ENCODE results near the gene FAM234A.

The FAM234A gene

DNA sequence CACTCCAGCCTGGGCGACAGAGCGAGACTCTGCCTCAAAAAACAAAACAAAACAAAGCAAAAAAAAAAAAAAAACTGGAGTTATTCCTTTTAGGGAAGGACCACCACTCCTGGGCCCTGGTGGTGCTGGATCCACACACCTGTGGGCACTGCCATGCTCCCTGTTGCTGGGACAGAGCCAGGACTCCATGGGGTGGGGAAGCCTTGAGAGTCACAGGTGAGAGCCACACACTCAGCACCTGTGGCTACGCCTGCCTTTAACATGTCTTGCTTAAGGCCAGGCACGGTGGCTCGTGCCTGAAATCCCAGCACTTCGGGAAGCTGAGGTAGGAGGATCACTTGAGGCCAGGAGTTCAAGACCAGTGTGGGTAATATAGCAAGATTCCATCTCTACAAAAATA, 66.6 kb downstream of the FAM234A start:
- DNase-seq = no peak

DNA sequence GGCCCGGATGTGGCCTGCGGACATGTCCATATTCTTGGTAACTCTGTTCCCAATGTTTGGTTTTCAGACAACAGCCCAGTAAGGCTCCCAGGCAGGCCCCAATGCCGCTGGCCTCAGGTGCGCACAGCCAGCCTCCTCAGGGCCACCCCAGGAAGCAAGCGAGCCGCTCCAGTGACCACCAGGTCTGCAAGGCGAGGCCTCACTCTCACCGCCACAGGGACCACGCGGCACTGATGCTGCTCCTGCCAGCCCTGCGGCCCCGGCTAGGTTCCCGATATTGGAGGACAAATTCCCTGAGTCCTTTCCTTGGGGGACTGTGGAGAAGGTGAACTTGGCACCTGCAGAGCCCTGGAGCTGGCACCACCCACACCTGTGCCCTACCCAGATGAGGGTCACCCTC, 67.3 kb downstream of the FAM234A start:
- DNase-seq = no peak

DNA sequence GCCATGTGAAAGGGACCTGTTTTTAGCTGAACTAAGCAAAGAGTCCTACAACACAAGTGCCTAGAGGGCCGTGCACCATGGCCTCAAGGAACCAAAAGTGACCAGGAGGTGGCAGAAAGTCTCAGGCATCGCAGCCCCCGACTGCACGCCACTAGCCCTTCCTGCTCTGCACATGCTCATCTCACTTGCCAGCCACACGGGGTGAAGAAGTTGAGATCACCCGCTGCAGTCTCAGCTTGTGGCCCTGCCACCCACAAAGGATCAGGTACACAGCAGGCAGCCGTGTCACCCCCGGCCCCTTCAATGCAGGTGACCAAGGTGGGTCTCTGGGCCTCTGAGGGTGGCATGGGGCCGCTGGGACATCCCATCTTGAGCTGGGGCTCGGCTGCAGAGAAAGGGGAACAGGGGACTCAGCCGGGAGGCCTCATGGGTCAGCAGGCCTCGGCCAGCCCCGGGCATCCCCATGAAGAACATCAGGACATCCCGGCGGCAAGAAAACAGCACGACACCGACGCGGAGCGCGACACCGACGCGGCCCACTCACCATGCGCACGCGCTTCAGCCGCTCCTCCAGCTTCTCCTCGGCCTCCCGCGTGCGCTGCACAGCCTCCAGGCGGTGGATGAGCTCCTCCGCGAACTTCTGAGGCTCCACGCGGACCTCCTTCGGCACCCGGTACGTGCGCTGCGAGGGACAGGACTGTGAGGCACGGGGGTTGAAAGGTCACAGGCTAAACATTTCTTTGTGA, 69.3 kb downstream of the FAM234A start:
- no peak for DNase-seq

DNA sequence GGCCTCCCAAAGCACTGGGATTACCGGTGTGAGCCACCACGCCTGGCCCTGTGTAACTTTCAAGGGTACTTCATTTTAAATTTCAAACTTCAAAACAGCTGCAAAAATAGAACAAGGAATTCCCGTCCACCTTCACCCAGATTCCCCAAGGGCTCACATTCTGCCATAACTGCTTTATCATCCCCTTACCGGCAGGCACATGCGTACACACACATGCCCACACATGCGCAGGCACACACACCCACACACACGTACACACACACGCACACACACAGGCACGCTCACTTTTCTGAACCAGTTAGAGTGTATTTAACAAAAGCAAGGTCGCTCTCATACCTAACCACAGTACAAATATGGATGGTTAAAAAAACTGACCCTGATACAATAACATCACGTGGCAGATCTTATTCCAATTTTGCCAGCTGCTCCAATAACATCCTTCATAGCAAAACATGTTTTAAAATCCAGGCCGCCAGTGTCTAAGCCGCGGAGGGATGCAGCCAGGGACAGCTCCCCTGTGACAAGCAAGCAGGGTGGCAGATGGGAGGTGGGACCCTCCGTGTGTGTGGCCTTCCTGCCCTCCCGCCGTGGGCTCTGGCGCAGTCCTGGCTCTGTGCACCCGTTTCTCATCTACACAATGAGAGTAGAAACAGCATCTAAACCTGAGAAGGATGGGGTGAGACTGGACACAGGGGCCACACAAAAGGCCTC, 71.5 kb downstream of the FAM234A start:
- DNase-seq = no peak

DNA sequence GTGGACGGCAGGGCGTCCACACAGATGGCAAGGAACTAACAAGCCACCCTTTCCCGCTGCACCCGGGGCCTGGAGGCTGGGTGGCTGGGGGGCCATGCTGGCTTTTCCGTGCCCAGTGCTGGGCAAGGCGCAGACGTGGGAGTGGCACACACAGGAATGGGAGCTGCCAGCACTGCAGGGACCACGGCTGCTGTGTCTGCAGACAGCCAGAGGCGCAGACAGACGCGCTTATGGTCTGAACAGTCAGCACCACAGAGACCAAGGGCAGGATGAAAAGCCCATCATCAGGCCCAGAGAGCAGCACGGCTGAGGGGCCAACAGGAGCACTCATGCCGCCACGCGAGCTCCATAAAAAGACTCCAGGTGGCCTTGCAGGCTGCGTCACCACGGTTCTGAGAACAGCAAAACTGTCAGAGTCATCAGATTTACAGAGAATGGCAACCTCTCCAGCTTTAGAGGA, 72.3 kb downstream of the FAM234A start:
- DNase-seq = peak in 1 of 14 donors; percentile 65

DNA sequence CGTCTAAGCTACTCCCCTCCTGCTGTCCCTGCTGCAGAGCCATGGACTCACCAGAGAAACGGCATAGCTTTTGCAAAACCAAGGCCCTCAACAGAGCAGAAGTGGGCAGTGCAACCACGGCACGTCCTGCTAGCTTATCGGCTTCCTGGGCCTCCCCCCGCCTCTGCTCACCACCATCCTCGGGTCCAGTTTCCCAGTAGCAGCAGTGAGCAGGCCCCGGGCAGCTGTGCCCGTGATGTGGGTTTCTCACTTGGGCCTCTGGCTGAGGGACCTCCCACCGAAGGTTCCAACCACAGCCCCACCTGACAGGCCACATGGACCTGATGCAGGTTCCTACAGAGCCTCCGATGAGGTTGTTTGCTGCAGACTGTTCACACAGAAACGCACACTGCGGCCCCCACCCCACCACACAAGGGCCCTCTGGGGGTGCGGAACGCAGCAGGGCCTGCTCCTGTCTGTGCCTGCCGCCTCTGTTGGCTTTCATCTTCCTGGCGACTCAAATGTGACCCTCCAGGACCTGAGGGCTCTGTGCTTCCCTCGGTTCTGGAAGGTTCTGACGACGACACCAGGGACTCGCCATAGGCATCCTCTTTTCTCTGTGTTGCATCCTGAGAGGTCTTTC, 73.2 kb downstream of the FAM234A start:
- no peak for DNase-seq

DNA sequence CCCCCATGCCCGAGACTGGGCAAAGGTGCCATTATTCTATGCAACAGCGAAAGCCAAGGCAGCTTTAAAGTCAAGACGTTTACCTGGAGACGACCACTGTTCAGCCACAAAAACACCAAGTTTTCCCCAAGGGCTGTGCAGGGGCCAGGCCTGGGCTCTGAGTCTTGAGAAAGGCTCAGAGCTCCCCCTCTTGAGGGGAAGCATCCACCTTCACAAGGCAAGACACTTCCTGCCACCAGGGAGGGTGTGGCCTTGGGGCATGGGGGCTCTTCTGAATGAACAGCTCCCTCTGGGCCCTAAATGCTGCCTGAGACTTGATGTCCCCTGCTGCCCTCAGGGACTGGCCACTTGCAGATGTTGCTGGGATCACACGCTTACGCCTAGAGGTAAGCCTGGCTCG, 74.9 kb downstream of the FAM234A start:
- DNase-seq = no peak

DNA sequence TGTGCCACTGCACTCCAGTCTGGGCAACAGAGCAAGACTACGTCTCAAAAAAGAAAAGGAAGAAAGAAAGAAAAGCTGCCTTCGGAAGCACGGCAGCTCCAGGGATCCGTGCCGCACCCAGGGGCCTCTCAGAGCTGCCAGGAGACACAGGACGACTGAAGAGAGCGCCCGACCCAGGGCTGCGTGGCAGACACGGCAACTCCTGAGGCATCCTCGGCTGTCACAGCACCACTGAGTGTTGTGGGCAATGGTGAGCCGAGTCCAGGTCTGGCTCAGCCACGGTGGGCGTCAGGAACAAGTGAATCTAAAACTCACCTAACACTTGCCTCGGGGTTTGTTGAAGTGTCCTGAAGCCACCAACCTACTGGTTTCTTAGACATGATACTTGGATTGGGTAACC, 77.1 kb downstream of the FAM234A start:
- DNase-seq = no peak

DNA sequence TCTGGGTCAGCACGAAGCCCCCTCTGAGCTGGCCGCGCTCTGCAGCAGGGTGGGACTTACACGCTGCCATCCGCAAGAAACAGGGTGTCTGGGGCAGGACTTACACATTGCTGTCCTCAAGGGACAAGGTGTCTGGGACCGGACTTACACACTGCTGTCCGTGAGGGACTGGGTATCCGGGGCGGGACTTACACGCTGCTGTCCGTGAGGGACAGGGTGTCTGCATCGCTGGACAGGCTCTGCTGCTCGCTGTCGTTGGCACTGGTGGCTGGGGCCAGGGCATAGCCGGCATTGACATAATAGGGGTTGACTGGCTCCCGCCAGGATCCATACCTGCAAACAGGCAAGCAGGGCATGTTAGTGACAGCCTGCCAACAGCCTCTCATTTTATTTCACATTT, 79.7 kb downstream of the FAM234A start:
- peak in 1 of 14 donors; percentile 74 for DNase-seq

DNA sequence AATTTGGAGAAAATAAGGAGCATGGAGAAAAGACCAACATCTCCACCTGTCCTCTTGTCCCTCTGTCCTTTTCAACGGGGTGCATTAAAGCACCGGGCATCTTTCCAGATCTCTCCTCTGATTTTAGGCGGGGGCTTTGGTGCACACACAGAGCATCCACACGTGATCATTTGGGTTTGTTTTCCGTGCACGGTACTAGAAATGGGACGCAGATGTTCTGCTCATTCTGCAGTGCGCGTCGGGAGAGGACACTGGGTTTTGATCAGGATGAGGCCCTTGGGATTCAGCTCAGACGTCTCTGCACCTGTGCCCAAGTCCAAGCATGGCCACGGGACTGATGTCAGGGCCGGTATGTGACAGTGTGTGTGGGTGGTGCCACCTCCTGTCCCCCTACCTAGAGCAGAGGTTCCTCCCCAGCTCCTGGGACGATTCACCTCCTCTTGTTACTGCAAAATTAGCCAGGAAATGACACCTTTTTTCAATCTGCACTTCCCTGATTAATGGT, 80.2 kb downstream of the FAM234A start:
- DNase-seq = no peak

Data from C1 segment of cervical spinal cord (tissue), 14 donors.